ENCODE results near the gene GOLGA2.
A peak's percentile ranks its signal among the peaks of the same experiment; 100 is the strongest.

Gene GOLGA2

GRCh38 chr9:128252317-128253139 is 23.3 kb downstream of the GOLGA2 start:
- DNase-seq (ENCODE audit: low read depth): no peak
- no peak for TF ChIP-seq CTCF (IDR thresholded peaks at IDR 0.05; ENCODE audit: insufficient read depth, low read depth, low read length, missing control alignments)
- H3K4me3 ChIP-seq (ENCODE audit: low read length): no peak overlapping the region

DNA sequence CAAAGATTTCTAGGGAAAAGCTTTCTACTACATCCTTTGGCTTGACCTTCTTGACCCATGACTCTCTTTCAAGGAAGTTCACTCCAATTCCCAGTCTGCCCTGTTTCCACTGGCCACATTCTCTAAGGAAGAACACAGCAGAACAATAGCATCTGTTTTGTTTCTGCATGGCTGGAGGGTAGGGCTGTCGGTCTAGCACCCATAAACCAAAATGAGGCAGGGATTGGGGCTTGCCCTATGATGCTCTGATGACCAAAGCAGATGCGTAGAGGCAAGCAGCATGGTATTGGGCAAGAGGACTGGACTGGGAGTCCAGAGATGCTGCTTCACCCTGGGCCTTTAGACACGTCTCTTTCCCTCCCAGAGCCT is 24.1 kb downstream of the GOLGA2 start:
- TF ChIP-seq CTCF (IDR thresholded peaks at IDR 0.05; ENCODE audit: insufficient read depth, low read depth, low read length, missing control alignments): no peak
- H3K4me3 ChIP-seq (ENCODE audit: low read length): no peak overlapping the region
- no peak for DNase-seq (ENCODE audit: low read depth)

DNA sequence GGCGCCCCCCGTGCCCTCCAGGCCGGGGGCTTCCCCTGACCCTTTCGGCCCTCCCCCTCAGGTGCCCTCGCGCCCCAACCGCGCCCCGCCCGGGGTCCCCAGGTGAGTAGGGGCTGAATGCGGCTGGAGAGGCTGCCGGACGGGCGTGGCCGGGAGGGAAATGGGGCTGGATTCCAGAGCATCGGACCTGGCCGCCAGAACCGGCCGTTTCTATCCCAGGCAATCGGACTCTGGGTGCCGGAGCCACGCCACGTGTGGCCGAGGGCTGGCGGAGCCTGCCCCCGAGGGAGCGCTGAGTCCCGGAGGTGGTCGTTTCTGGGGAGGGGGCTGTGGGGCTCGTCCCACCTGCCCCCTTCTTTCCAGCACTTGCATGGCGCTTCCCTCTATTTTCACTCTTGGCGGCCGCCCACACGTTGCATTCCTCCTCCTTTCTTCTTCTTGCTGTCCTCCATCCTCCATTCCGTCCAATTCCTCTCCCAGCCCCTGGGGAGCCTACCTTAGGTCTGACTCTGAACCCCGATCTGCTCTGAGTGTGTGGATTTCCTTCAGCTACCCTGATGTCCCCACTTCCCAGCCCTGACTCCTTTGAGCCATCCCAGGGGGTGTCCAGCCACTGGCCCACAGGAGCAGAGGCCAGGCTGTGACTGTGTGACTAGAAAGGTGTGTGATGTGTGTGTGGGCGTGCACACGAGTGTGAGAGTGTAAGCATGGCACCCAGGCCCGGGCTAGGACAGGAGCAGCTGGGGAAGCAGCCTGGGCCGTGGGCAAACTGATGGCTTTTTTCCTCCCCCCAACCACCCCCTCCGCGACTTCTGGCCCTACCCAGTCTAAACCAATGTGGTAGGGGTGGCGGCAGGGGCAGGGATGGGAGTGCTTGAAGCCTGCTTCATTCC is 24.7 kb downstream of the GOLGA2 start:
- H3K4me3 ChIP-seq (ENCODE audit: low read length): peak overlapping the region; percentile 56
- DNase-seq (ENCODE audit: low read depth): no peak
- TF ChIP-seq CTCF (IDR thresholded peaks at IDR 0.05; ENCODE audit: insufficient read depth, low read depth, low read length, missing control alignments): no peak

GRCh38 chr9:128249908-128250838 is 25.6 kb downstream of the GOLGA2 start:
- peak; percentile 13 for TF ChIP-seq CTCF (IDR thresholded peaks at IDR 0.05; ENCODE audit: insufficient read depth, low read depth, low read length, missing control alignments)
- H3K4me3 ChIP-seq (ENCODE audit: low read length): peak overlapping the region; percentile 56
- peak; percentile 97 for DNase-seq (ENCODE audit: low read depth)

- no peak for TF ChIP-seq CTCF (IDR thresholded peaks at IDR 0.05; ENCODE audit: insufficient read depth, low read depth, low read length, missing control alignments)
- no peak overlapping the region for H3K4me3 ChIP-seq (ENCODE audit: low read length)
- no peak for DNase-seq (ENCODE audit: low read depth)
These were observed 26.3 kb downstream of the GOLGA2 start for GRCh38 chr9:128249558-128249907.

DNA sequence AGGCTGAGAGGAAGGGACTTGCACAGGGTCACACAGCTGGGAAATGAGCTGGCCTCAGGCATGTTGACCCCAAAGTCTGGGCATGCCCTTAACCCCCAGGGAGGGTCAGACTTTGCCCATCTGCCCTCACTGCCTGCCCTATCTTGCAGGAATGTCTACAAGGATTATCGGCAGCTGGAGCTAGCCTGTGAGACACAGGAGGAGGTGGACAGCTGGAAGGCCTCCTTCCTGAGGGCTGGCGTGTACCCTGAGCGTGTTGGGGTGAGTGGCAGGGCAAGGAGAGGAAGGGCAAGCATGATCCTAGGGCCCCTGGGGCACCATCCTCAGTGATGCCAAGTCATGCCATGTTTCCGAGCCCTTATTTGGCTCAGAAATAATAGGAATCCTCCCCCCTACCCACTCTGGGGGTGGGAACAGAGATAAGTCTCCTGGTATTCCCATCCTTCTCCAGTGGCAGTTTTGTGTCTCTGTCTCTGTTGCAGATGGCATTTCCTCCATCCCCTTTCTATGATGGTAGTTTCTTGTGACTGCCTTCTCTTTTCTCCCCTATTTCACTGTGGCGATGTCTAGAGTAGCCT is 28.5 kb downstream of the GOLGA2 start:
- no peak overlapping the region for H3K4me3 ChIP-seq (ENCODE audit: low read length)
- DNase-seq (ENCODE audit: low read depth): no peak
- no peak for TF ChIP-seq CTCF (IDR thresholded peaks at IDR 0.05; ENCODE audit: insufficient read depth, low read depth, low read length, missing control alignments)

Data from epithelial cell of esophagus (primary cell).